Measurements from ENCODE around the gene KRT40.

GRCh38 chr17:40936437-40936971 lies 47.6 kb downstream of the KRT40 start:
- TF ChIP-seq POLR2A (IDR thresholded peaks at IDR 0.05; ENCODE audit: low read depth, low read length), result no peak
- no peak for TF ChIP-seq POLR2AphosphoS5 (IDR thresholded peaks at IDR 0.05; ENCODE audit: low read depth, low read length)

All from GM12891 (cell line).